WTC11 (cell line): ENCODE results near the gene MYLK. TPM values are rescaled to one million over a fixed set of nuclear protein-coding genes. Genes with fewer than 3 reads are reported as not detected.

ENCODE experiments used
- ATAC-seq: fragments of 200-7000 bp; cut with Tn5 transposase; 2 replicates; pipeline ENCODE4 v1.10.0; 2021; ENCODE audit warnings: mild to moderate bottlenecking, moderate library complexity
- CTCF ChIA-PET: fragments of 300-600 bp; sonication (Branson Sonifier 250); formaldehyde crosslinking; loops from one replicate; lab custom pipeline; 2021; ENCODE audit warnings: antibody characterized with exemption; lab: Charles Lee
- POLR2A ChIA-PET: fragments of 350-600 bp; sonication (Branson Sonifier 250); formaldehyde crosslinking; loops from one replicate; lab custom pipeline; 2021; ENCODE audit warnings: antibody characterized with exemption; lab: Charles Lee
- DNase-seq: peaks from one replicate; pipeline ENCODE4 v3.0.0; 2021; ENCODE audit warnings: low spot score
- H3K27ac Mint-ChIP-seq: 2 replicates; pipeline ENCODE4 v1.8.0; 2021; ENCODE audit warnings: mixed read lengths
- H3K27me3 Mint-ChIP-seq: 2 replicates; pipeline ENCODE4 v1.8.0; 2021; ENCODE audit warnings: low read depth, mild to moderate bottlenecking, moderate library complexity, mixed read lengths
- H3K36me3 Mint-ChIP-seq: 2 replicates; pipeline ENCODE4 v1.8.0; 2021; ENCODE audit warnings: mixed read lengths
- H3K4me1 Mint-ChIP-seq: 2 replicates; pipeline ENCODE4 v1.8.0; 2022; ENCODE audit warnings: mixed read lengths
- H3K4me3 Mint-ChIP-seq: 2 replicates; pipeline ENCODE4 v1.8.0; 2021; ENCODE audit warnings: mild to moderate bottlenecking, moderate library complexity, mixed read lengths
- H3K9me3 Mint-ChIP-seq: 2 replicates; pipeline ENCODE4 v1.8.0; 2021; ENCODE audit warnings: mixed read lengths
- GABPB1 ChIP-seq: sonication (generic); formaldehyde crosslinking; IDR thresholded peaks from 2 replicates; pipeline ENCODE4 v1.8.1; 2023; ENCODE audit warnings: mild to moderate bottlenecking, missing genetic modification reagents
- GTF2I ChIP-seq: fragments of 250-450 bp; sonication (Bioruptor Pico); conservative IDR thresholded peaks from 2 replicates; pipeline ENCODE4 v1.4.0; 2021; ENCODE audit warnings: mild to moderate bottlenecking
- JAZF1 ChIP-seq: fragments of 250-450 bp; sonication (Bioruptor Pico); IDR thresholded peaks from 2 replicates; pipeline ENCODE4 v1.9.0; 2021; ENCODE audit warnings: moderate library complexity, mild to moderate bottlenecking, inconsistent platforms
- KAT7 ChIP-seq: sonication (generic); formaldehyde crosslinking; IDR thresholded peaks from 2 replicates; pipeline ENCODE4 v1.8.1; 2023; ENCODE audit warnings: missing genetic modification reagents, mild to moderate bottlenecking, borderline replicate concordance
- NFATC4 ChIP-seq: fragments of 250-450 bp; sonication (Bioruptor Pico); IDR thresholded peaks from 2 replicates; pipeline ENCODE4 v1.9.0; 2021; ENCODE audit warnings: mild to moderate bottlenecking
- NFE2L1 ChIP-seq: sonication (generic); formaldehyde crosslinking; IDR thresholded peaks from 2 replicates; pipeline ENCODE4 v1.8.1; 2023; ENCODE audit warnings: missing genetic modification reagents
- RORB ChIP-seq: fragments of 250-450 bp; sonication (Bioruptor Pico); IDR thresholded peaks from 2 replicates; pipeline ENCODE4 v1.9.0; 2021; ENCODE audit warnings: mild to moderate bottlenecking
- ZNF121 ChIP-seq: sonication (generic); formaldehyde crosslinking; IDR thresholded peaks from 2 replicates; pipeline ENCODE4 v1.8.0; 2023; ENCODE audit warnings: missing genetic modification reagents
- total RNA-seq: library from RNA; stranded (reverse); gene quantifications from 3 replicates; pipeline ENCODE4 v1.2.3, GENCODE V29; 2021
- TF ChIP-seq, protein P1 (sequence below): fragments of 250-450 bp; sonication (Bioruptor Pico); IDR thresholded peaks from 2 replicates; pipeline ENCODE4 v1.9.0; 2021; ENCODE audit warnings: mild to moderate bottlenecking, borderline replicate concordance
- TF ChIP-seq, protein P2 (sequence below): sonication (generic); formaldehyde crosslinking; conservative IDR thresholded peaks from 2 replicates; pipeline ENCODE4 v1.8.1; 2022; ENCODE audit warnings: mild to moderate bottlenecking, missing genetic modification reagents
- TF ChIP-seq, protein P3 (sequence below): sonication (generic); formaldehyde crosslinking; IDR thresholded peaks from 2 replicates; pipeline ENCODE4 v1.8.1; 2023; ENCODE audit warnings: mild to moderate bottlenecking, missing genetic modification reagents, borderline replicate concordance
- TF ChIP-seq, protein P4 (sequence below): sonication (generic); formaldehyde crosslinking; IDR thresholded peaks from 2 replicates; pipeline ENCODE4 v1.8.0; 2023; ENCODE audit warnings: missing genetic modification reagents
- TF ChIP-seq, protein P5 (sequence below): sonication (generic); formaldehyde crosslinking; IDR thresholded peaks from 2 replicates; pipeline ENCODE4 v1.8.1; 2023; ENCODE audit warnings: mild to moderate bottlenecking, missing genetic modification reagents, moderate library complexity
- TF ChIP-seq, protein P6 (sequence below): fragments of 250-450 bp; sonication (Bioruptor Pico); IDR thresholded peaks from 2 replicates; pipeline ENCODE4 v1.9.0; 2021; ENCODE audit warnings: mild to moderate bottlenecking
- TF ChIP-seq, protein P7 (sequence below): fragments of 250-450 bp; sonication (Bioruptor Pico); IDR thresholded peaks from 2 replicates; pipeline ENCODE4 v1.9.0; 2021; ENCODE audit warnings: mild to moderate bottlenecking
- TF ChIP-seq, protein P8 (sequence below): sonication (generic); formaldehyde crosslinking; conservative IDR thresholded peaks from 2 replicates; pipeline ENCODE4 v1.8.1; 2023; ENCODE audit warnings: mild to moderate bottlenecking, low read depth, missing genetic modification reagents, moderate library complexity

Gene MYLK
- total RNA-seq, 1 experiment from 2014 or later: 10.4 TPM

DNA sequence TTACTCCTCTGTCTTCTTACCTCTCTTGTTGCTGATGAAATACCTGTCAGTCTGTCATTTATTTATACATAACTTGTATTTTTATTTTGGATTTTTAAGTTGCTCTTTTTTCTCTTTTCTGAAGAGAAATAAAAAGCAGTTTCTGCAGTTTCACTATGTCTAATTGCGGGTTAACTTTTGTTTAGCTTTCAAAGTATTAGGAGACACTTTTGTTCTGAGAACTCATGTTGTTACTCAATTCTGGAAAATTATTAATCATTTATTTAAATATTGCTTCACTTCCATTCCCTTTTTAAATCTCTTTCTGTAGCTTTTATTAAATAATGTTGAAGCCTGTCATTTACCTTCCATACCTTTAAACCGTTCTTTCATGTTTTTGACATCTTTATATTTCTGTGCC, 29.2 kb downstream of the MYLK start:
- CTCF ChIA-PET: no interaction called here
- no peaks in the 10 kb centered on the region for H3K4me1 Mint-ChIP-seq
- peaks cover 1% of the 10 kb centered on the region for H3K27me3 Mint-ChIP-seq

More for the DNA sequence above, 29.2 kb downstream of the MYLK start:
- TF ChIP-seq, protein P1, sequence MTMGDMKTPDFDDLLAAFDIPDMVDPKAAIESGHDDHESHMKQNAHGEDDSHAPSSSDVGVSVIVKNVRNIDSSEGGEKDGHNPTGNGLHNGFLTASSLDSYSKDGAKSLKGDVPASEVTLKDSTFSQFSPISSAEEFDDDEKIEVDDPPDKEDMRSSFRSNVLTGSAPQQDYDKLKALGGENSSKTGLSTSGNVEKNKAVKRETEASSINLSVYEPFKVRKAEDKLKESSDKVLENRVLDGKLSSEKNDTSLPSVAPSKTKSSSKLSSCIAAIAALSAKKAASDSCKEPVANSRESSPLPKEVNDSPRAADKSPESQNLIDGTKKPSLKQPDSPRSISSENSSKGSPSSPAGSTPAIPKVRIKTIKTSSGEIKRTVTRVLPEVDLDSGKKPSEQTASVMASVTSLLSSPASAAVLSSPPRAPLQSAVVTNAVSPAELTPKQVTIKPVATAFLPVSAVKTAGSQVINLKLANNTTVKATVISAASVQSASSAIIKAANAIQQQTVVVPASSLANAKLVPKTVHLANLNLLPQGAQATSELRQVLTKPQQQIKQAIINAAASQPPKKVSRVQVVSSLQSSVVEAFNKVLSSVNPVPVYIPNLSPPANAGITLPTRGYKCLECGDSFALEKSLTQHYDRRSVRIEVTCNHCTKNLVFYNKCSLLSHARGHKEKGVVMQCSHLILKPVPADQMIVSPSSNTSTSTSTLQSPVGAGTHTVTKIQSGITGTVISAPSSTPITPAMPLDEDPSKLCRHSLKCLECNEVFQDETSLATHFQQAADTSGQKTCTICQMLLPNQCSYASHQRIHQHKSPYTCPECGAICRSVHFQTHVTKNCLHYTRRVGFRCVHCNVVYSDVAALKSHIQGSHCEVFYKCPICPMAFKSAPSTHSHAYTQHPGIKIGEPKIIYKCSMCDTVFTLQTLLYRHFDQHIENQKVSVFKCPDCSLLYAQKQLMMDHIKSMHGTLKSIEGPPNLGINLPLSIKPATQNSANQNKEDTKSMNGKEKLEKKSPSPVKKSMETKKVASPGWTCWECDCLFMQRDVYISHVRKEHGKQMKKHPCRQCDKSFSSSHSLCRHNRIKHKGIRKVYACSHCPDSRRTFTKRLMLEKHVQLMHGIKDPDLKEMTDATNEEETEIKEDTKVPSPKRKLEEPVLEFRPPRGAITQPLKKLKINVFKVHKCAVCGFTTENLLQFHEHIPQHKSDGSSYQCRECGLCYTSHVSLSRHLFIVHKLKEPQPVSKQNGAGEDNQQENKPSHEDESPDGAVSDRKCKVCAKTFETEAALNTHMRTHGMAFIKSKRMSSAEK: no peak
- no peak for TF ChIP-seq GABPB1 (CRISPR knock-in tag)
- TF ChIP-seq, protein P2, sequence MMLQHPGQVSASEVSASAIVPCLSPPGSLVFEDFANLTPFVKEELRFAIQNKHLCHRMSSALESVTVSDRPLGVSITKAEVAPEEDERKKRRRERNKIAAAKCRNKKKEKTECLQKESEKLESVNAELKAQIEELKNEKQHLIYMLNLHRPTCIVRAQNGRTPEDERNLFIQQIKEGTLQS (CRISPR knock-in tag): no peak
- no peak for TF ChIP-seq NFE2L1
- TF ChIP-seq, protein P3, sequence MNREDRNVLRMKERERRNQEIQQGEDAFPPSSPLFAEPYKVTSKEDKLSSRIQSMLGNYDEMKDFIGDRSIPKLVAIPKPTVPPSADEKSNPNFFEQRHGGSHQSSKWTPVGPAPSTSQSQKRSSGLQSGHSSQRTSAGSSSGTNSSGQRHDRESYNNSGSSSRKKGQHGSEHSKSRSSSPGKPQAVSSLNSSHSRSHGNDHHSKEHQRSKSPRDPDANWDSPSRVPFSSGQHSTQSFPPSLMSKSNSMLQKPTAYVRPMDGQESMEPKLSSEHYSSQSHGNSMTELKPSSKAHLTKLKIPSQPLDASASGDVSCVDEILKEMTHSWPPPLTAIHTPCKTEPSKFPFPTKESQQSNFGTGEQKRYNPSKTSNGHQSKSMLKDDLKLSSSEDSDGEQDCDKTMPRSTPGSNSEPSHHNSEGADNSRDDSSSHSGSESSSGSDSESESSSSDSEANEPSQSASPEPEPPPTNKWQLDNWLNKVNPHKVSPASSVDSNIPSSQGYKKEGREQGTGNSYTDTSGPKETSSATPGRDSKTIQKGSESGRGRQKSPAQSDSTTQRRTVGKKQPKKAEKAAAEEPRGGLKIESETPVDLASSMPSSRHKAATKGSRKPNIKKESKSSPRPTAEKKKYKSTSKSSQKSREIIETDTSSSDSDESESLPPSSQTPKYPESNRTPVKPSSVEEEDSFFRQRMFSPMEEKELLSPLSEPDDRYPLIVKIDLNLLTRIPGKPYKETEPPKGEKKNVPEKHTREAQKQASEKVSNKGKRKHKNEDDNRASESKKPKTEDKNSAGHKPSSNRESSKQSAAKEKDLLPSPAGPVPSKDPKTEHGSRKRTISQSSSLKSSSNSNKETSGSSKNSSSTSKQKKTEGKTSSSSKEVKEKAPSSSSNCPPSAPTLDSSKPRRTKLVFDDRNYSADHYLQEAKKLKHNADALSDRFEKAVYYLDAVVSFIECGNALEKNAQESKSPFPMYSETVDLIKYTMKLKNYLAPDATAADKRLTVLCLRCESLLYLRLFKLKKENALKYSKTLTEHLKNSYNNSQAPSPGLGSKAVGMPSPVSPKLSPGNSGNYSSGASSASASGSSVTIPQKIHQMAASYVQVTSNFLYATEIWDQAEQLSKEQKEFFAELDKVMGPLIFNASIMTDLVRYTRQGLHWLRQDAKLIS (CRISPR knock-in tag): no peak
- no peak for TF ChIP-seq JAZF1 (CRISPR knock-in tag)
- no peak for TF ChIP-seq RORB
- TF ChIP-seq, protein P4, sequence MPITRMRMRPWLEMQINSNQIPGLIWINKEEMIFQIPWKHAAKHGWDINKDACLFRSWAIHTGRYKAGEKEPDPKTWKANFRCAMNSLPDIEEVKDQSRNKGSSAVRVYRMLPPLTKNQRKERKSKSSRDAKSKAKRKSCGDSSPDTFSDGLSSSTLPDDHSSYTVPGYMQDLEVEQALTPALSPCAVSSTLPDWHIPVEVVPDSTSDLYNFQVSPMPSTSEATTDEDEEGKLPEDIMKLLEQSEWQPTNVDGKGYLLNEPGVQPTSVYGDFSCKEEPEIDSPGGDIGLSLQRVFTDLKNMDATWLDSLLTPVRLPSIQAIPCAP (CRISPR knock-in tag): no peak
- no peak for TF ChIP-seq NFATC4
- no peak for TF ChIP-seq KAT7
- TF ChIP-seq, protein P5, sequence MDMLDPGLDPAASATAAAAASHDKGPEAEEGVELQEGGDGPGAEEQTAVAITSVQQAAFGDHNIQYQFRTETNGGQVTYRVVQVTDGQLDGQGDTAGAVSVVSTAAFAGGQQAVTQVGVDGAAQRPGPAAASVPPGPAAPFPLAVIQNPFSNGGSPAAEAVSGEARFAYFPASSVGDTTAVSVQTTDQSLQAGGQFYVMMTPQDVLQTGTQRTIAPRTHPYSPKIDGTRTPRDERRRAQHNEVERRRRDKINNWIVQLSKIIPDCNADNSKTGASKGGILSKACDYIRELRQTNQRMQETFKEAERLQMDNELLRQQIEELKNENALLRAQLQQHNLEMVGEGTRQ (CRISPR knock-in tag): no peak
- TF ChIP-seq, protein P6, sequence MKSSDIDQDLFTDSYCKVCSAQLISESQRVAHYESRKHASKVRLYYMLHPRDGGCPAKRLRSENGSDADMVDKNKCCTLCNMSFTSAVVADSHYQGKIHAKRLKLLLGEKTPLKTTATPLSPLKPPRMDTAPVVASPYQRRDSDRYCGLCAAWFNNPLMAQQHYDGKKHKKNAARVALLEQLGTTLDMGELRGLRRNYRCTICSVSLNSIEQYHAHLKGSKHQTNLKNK (CRISPR knock-in tag): no peak
- TF ChIP-seq GTF2I (CRISPR knock-in tag): no peak
- no peak for TF ChIP-seq ZNF121 (CRISPR knock-in tag)
- TF ChIP-seq, protein P7, sequence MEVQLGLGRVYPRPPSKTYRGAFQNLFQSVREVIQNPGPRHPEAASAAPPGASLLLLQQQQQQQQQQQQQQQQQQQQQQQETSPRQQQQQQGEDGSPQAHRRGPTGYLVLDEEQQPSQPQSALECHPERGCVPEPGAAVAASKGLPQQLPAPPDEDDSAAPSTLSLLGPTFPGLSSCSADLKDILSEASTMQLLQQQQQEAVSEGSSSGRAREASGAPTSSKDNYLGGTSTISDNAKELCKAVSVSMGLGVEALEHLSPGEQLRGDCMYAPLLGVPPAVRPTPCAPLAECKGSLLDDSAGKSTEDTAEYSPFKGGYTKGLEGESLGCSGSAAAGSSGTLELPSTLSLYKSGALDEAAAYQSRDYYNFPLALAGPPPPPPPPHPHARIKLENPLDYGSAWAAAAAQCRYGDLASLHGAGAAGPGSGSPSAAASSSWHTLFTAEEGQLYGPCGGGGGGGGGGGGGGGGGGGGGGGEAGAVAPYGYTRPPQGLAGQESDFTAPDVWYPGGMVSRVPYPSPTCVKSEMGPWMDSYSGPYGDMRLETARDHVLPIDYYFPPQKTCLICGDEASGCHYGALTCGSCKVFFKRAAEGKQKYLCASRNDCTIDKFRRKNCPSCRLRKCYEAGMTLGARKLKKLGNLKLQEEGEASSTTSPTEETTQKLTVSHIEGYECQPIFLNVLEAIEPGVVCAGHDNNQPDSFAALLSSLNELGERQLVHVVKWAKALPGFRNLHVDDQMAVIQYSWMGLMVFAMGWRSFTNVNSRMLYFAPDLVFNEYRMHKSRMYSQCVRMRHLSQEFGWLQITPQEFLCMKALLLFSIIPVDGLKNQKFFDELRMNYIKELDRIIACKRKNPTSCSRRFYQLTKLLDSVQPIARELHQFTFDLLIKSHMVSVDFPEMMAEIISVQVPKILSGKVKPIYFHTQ: no peak
- TF ChIP-seq, protein P8, sequence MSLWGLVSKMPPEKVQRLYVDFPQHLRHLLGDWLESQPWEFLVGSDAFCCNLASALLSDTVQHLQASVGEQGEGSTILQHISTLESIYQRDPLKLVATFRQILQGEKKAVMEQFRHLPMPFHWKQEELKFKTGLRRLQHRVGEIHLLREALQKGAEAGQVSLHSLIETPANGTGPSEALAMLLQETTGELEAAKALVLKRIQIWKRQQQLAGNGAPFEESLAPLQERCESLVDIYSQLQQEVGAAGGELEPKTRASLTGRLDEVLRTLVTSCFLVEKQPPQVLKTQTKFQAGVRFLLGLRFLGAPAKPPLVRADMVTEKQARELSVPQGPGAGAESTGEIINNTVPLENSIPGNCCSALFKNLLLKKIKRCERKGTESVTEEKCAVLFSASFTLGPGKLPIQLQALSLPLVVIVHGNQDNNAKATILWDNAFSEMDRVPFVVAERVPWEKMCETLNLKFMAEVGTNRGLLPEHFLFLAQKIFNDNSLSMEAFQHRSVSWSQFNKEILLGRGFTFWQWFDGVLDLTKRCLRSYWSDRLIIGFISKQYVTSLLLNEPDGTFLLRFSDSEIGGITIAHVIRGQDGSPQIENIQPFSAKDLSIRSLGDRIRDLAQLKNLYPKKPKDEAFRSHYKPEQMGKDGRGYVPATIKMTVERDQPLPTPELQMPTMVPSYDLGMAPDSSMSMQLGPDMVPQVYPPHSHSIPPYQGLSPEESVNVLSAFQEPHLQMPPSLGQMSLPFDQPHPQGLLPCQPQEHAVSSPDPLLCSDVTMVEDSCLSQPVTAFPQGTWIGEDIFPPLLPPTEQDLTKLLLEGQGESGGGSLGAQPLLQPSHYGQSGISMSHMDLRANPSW (CRISPR knock-in tag): no peak
- POLR2A ChIA-PET: no interaction called here
- H3K27ac Mint-ChIP-seq: no peak overlapping the region
- H3K36me3 Mint-ChIP-seq: peaks cover 7% of the 10 kb centered on the region
- no peak overlapping the region for H3K4me3 Mint-ChIP-seq
- peaks cover 19% of the 10 kb centered on the region for H3K9me3 Mint-ChIP-seq
- ATAC-seq (no peak), DNase-seq (no peak)
